Ishikawa (cell line): ENCODE measurements around the gene PDE1C.

Experiments used
- CEBPB ChIP-seq: IDR thresholded peaks from 2 replicates; pipeline ENCODE4 v1.6.1; 2012
- CREB1 ChIP-seq: IDR thresholded peaks from 2 replicates; pipeline ENCODE4 v1.6.1; 2012; ENCODE audit warnings: low read depth
- EGR1 ChIP-seq: IDR thresholded peaks from 2 replicates; pipeline ENCODE4 v1.6.1; 2012
- EP300 ChIP-seq: IDR thresholded peaks from 2 replicates; pipeline ENCODE4 v1.6.1; 2012; ENCODE audit warnings: borderline replicate concordance
- FOXM1 ChIP-seq: IDR thresholded peaks from 2 replicates; pipeline ENCODE4 v1.6.1; 2012; ENCODE audit warnings: low read depth, borderline replicate concordance
- RAD21 ChIP-seq: IDR thresholded peaks from 2 replicates; pipeline ENCODE4 v1.6.1; 2012; ENCODE audit warnings: low read depth
- TAF1 ChIP-seq: IDR thresholded peaks from 2 replicates; pipeline ENCODE4 v1.6.1; 2012; ENCODE audit warnings: low read depth, mild to moderate bottlenecking
- TEAD4 ChIP-seq: IDR thresholded peaks from 2 replicates; pipeline ENCODE4 v1.6.1; 2012
- ZBTB7A ChIP-seq: IDR thresholded peaks from 2 replicates; pipeline ENCODE4 v1.6.1; 2012; ENCODE audit warnings: low read depth
- TF ChIP-seq, protein P1 (sequence below): IDR thresholded peaks from 2 replicates; pipeline ENCODE4 v1.6.1; 2012; ENCODE audit warnings: low read depth, mild to moderate bottlenecking
- TF ChIP-seq, protein P2 (sequence below): IDR thresholded peaks from 2 replicates; pipeline ENCODE4 v1.6.1; 2012

DNA sequence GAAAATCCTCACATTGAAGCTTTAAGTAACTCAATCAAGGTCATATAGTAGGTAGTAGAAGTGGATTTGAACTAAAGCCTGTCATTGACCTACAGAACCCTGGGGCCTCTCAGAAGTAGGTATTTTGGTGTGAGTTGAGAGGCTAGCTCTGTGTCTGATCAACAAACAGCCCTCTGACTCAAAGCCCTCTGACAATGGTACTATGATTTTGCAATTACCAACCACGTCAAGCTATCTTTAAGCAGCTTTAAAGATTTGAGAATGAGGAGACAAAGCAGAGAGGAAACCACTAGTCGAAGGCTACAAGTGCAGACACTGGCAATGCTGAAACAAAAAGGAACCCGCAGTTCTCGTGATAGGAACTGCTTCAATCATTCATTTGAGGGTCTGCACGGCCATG, 19.0 kb upstream of the PDE1C start:
- TF ChIP-seq FOXM1 (no peak), TAF1 (no peak), EP300 (no peak), TEAD4 (no peak), RAD21 (no peak), CEBPB (no peak), CREB1 (no peak), ZBTB7A (no peak), EGR1 (no peak)
- TF ChIP-seq, protein P1, sequence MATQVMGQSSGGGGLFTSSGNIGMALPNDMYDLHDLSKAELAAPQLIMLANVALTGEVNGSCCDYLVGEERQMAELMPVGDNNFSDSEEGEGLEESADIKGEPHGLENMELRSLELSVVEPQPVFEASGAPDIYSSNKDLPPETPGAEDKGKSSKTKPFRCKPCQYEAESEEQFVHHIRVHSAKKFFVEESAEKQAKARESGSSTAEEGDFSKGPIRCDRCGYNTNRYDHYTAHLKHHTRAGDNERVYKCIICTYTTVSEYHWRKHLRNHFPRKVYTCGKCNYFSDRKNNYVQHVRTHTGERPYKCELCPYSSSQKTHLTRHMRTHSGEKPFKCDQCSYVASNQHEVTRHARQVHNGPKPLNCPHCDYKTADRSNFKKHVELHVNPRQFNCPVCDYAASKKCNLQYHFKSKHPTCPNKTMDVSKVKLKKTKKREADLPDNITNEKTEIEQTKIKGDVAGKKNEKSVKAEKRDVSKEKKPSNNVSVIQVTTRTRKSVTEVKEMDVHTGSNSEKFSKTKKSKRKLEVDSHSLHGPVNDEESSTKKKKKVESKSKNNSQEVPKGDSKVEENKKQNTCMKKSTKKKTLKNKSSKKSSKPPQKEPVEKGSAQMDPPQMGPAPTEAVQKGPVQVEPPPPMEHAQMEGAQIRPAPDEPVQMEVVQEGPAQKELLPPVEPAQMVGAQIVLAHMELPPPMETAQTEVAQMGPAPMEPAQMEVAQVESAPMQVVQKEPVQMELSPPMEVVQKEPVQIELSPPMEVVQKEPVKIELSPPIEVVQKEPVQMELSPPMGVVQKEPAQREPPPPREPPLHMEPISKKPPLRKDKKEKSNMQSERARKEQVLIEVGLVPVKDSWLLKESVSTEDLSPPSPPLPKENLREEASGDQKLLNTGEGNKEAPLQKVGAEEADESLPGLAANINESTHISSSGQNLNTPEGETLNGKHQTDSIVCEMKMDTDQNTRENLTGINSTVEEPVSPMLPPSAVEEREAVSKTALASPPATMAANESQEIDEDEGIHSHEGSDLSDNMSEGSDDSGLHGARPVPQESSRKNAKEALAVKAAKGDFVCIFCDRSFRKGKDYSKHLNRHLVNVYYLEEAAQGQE = no peak
- TF ChIP-seq, protein P2, sequence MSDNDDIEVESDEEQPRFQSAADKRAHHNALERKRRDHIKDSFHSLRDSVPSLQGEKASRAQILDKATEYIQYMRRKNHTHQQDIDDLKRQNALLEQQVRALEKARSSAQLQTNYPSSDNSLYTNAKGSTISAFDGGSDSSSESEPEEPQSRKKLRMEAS = no peak
